HepG2 (cell line): Measurements from ENCODE around the gene GTF2H4. TPM values are rescaled to one million over a fixed set of nuclear protein-coding genes. Genes with fewer than 3 reads are reported as not detected.

Experiments used
- AHR ChIP-seq: IDR thresholded peaks from 2 replicates; pipeline ENCODE4 v1.6.1; 2018; ENCODE audit warnings: missing genetic modification reagents, missing compliant biosample characterization
- ARNT ChIP-seq: fragments of 450-650 bp; IDR thresholded peaks from 2 replicates; pipeline ENCODE4 v1.6.1; 2017
- ARNTL ChIP-seq: sonication (generic); formaldehyde crosslinking; IDR thresholded peaks from 2 replicates; pipeline ENCODE4 v1.4.0; 2020; ENCODE audit warnings: mild to moderate bottlenecking, missing genetic modification reagents
- FIP1L1 ChIP-seq: fragments of 200-400 bp; formaldehyde crosslinking; IDR thresholded peaks from 2 replicates; pipeline ENCODE4 v1.6.1; 2018; ENCODE audit warnings: low read depth, mild to moderate bottlenecking, low read length, moderate library complexity, borderline replicate concordance; ENCODE audit not compliant: insufficient read depth
- FOSL2 ChIP-seq: sonication (generic); formaldehyde crosslinking; IDR thresholded peaks from 2 replicates; pipeline ENCODE4 v1.4.0; 2020; ENCODE audit warnings: missing genetic modification reagents
- FOXA3 ChIP-seq: IDR thresholded peaks from 2 replicates; pipeline ENCODE4 v1.6.1; 2016; ENCODE audit warnings: missing genetic modification reagents, missing compliant biosample characterization
- FOXM1 ChIP-seq: sonication (generic); formaldehyde crosslinking; IDR thresholded peaks from 2 replicates; pipeline ENCODE4 v1.5.0; 2020; ENCODE audit warnings: missing genetic modification reagents
- GABPB1 ChIP-seq: IDR thresholded peaks from 2 replicates; pipeline ENCODE4 v1.6.1; 2016; ENCODE audit warnings: mild to moderate bottlenecking, missing genetic modification reagents, moderate library complexity, missing compliant biosample characterization
- GTF2F1 ChIP-seq: fragments of 150-350 bp; IDR thresholded peaks from 2 replicates; pipeline ENCODE4 v1.6.1; 2014; ENCODE audit warnings: low read length
- KLF11 ChIP-seq: IDR thresholded peaks from 2 replicates; pipeline ENCODE4 v1.6.1; 2016; ENCODE audit warnings: missing compliant biosample characterization
- MED1 ChIP-seq: sonication (generic); formaldehyde crosslinking; IDR thresholded peaks from 2 replicates; pipeline ENCODE4 v1.4.0; 2020; ENCODE audit warnings: missing genetic modification reagents
- NPAS2 ChIP-seq: sonication (generic); formaldehyde crosslinking; IDR thresholded peaks from 2 replicates; pipeline ENCODE4 v1.8.0; 2022; ENCODE audit warnings: mild to moderate bottlenecking, missing genetic modification reagents, borderline replicate concordance
- POLR2AphosphoS2 ChIP-seq: IDR thresholded peaks from 2 replicates; pipeline ENCODE4 v1.6.1; 2011; ENCODE audit warnings: low read depth, low read length, improper control_type of control experiment
- SOX5 ChIP-seq: IDR thresholded peaks from 2 replicates; pipeline ENCODE4 v1.6.1; 2016; ENCODE audit warnings: borderline replicate concordance
- SPEN ChIP-seq: sonication (generic); formaldehyde crosslinking; IDR thresholded peaks from 2 replicates; pipeline ENCODE4 v1.5.1; 2020; ENCODE audit warnings: low read depth, mild to moderate bottlenecking, missing genetic modification reagents
- STAG1 ChIP-seq: sonication (generic); formaldehyde crosslinking; IDR thresholded peaks from 2 replicates; pipeline ENCODE4 v1.4.0; 2020; ENCODE audit warnings: missing genetic modification reagents
- ZSCAN20 ChIP-seq: sonication (generic); formaldehyde crosslinking; IDR thresholded peaks from 2 replicates; pipeline ENCODE4 v1.4.0; 2020; ENCODE audit warnings: missing genetic modification reagents, mild to moderate bottlenecking, borderline replicate concordance
- polyA plus RNA-seq, 8 experiments: library from polyadenylated mRNA; depleted of rRNA in 3 of 8; stranded (reverse) in 7 of 8; unstranded in 1 of 8; fragments of >200 nt; fragmentation: Illumina TruSeq in 4 of 8; extraction: Trizol in 4 of 8; gene quantifications; 2 replicates each; pipeline versions ENCODE4 v1.2.1 to v1.2.3, GENCODE V29; 2011 to 2016; ENCODE audit warnings: low read depth in 4 of 8, missing spikeins in 1 of 8, mixed read lengths in 1 of 8; ENCODE audit not compliant: insufficient read depth in 1 of 8
- total RNA-seq, 5 experiments: library from RNA; depleted of rRNA; stranded (reverse); fragments of >200 nt; fragmentation: Illumina TruSeq; extraction: Trizol; gene quantifications; 2 replicates each; pipeline ENCODE4 v1.2.3, GENCODE V29; 2016; ENCODE audit warnings: low read depth in 1 of 5
- TF ChIP-seq, protein P1 (sequence below): sonication (generic); formaldehyde crosslinking; conservative IDR thresholded peaks from 2 replicates; pipeline ENCODE4 v1.4.0; 2020; ENCODE audit warnings: mild to moderate bottlenecking, missing genetic modification reagents, moderate library complexity
- TF ChIP-seq, protein P2 (sequence below): sonication (generic); formaldehyde crosslinking; IDR thresholded peaks from 2 replicates; pipeline ENCODE4 v1.5.0; 2020; ENCODE audit warnings: missing genetic modification reagents, mild to moderate bottlenecking, borderline replicate concordance
- TF ChIP-seq, protein P3 (sequence below): sonication (generic); formaldehyde crosslinking; IDR thresholded peaks from 2 replicates; pipeline ENCODE4 v1.4.0; 2020; ENCODE audit warnings: missing genetic modification reagents
- TF ChIP-seq, protein P4 (sequence below): IDR thresholded peaks from 2 replicates; pipeline ENCODE4 v1.6.1; 2016; ENCODE audit warnings: low read depth, control low read depth
- TF ChIP-seq, protein P5 (sequence below): sonication (generic); IDR thresholded peaks from 2 replicates; pipeline ENCODE4 v1.6.1; 2016; ENCODE audit warnings: low read depth, borderline replicate concordance

GTF2H4 gene
- total and polyA plus RNA-seq, 2 of the 13 experiments (the other 11 are each of a cell fraction or from before 2014, with no cell fraction given): 15.9 to 49.3 TPM

DNA sequence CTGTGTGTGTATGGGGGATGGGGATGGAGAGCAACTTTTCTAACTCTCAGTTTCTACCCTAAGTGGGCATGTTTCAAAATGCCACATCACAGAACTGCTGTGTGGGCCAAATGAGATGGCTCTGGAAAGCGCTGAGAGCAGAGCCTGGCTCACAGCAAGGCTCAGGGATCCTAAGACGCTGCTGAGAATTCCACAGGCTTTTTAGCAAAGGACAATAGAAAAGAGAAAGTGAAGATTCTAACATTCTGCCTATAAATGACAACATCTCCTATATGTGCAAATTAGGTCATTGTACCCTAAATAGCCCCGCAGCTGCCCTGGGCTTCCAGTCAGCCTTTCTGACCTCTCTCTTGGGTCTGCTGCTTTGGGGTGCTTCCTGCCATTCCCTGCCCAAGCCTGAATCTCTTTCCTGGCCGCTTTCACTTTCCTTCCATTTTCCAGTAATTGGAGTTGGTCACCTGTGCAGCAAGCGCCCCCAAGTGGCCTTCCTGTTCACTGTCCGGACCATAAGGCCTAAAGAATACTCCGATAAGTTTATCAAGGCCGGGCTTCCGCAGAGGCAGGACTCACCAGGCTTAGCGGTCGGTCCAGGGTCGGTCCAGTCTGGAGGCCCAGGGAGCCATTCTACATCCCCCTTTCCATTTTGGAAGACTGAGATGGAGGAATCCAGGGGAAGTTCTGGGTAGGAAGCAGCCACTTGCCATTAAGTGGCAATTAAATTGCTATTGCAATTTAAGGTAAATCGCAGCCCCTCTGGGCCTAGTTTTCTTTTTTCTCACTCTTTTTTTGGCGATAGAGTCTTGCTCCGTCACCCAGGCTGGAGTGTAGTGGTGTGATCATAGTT, 30.4 kb upstream of the GTF2H4 start (continued):
- TF ChIP-seq, protein P1, sequence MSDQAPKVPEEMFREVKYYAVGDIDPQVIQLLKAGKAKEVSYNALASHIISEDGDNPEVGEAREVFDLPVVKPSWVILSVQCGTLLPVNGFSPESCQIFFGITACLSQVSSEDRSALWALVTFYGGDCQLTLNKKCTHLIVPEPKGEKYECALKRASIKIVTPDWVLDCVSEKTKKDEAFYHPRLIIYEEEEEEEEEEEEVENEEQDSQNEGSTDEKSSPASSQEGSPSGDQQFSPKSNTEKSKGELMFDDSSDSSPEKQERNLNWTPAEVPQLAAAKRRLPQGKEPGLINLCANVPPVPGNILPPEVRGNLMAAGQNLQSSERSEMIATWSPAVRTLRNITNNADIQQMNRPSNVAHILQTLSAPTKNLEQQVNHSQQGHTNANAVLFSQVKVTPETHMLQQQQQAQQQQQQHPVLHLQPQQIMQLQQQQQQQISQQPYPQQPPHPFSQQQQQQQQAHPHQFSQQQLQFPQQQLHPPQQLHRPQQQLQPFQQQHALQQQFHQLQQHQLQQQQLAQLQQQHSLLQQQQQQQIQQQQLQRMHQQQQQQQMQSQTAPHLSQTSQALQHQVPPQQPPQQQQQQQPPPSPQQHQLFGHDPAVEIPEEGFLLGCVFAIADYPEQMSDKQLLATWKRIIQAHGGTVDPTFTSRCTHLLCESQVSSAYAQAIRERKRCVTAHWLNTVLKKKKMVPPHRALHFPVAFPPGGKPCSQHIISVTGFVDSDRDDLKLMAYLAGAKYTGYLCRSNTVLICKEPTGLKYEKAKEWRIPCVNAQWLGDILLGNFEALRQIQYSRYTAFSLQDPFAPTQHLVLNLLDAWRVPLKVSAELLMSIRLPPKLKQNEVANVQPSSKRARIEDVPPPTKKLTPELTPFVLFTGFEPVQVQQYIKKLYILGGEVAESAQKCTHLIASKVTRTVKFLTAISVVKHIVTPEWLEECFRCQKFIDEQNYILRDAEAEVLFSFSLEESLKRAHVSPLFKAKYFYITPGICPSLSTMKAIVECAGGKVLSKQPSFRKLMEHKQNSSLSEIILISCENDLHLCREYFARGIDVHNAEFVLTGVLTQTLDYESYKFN (CRISPR knock-in tag): peak; percentile 42
- TF ChIP-seq, protein P2, sequence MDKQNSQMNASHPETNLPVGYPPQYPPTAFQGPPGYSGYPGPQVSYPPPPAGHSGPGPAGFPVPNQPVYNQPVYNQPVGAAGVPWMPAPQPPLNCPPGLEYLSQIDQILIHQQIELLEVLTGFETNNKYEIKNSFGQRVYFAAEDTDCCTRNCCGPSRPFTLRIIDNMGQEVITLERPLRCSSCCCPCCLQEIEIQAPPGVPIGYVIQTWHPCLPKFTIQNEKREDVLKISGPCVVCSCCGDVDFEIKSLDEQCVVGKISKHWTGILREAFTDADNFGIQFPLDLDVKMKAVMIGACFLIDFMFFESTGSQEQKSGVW: no peak
- TF ChIP-seq FIP1L1 (no peak), GTF2F1 (no peak), FOXM1 (CRISPR knock-in tag) (no peak), AHR (CRISPR knock-in tag) (peak; percentile 56; the same call in 1 of the 2 replicates), POLR2AphosphoS2 (no peak), FOSL2 (CRISPR knock-in tag) (peak; percentile 55), NPAS2 (CRISPR knock-in tag) (no peak), FOXA3 (CRISPR knock-in tag) (peak; percentile 25; the same call in 1 of the 2 replicates), KLF11 (CRISPR knock-in tag) (peak; percentile 45; the same call in 1 of the 2 replicates), SPEN (CRISPR knock-in tag) (peak; percentile 64), ARNTL (CRISPR knock-in tag) (no peak), STAG1 (peak; percentile 98), MED1 (peak; percentile 54; the same call in 1 of the 2 replicates), ARNT (no peak), SOX5 (CRISPR knock-in tag) (peak; percentile 61), GABPB1 (peak; percentile 52; the same call in 1 of the 2 replicates), ZSCAN20 (0 out of 2 replicates have a peak, but pooled peaks have one; percentile 36)
- TF ChIP-seq, protein P3, sequence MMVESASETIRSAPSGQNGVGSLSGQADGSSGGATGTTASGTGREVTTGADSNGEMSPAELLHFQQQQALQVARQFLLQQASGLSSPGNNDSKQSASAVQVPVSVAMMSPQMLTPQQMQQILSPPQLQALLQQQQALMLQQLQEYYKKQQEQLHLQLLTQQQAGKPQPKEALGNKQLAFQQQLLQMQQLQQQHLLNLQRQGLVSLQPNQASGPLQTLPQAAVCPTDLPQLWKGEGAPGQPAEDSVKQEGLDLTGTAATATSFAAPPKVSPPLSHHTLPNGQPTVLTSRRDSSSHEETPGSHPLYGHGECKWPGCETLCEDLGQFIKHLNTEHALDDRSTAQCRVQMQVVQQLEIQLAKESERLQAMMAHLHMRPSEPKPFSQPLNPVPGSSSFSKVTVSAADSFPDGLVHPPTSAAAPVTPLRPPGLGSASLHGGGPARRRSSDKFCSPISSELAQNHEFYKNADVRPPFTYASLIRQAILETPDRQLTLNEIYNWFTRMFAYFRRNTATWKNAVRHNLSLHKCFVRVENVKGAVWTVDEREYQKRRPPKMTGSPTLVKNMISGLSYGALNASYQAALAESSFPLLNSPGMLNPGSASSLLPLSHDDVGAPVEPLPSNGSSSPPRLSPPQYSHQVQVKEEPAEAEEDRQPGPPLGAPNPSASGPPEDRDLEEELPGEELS (CRISPR knock-in tag): peak; percentile 25; the same call in 1 of the 2 replicates
- TF ChIP-seq, protein P4, sequence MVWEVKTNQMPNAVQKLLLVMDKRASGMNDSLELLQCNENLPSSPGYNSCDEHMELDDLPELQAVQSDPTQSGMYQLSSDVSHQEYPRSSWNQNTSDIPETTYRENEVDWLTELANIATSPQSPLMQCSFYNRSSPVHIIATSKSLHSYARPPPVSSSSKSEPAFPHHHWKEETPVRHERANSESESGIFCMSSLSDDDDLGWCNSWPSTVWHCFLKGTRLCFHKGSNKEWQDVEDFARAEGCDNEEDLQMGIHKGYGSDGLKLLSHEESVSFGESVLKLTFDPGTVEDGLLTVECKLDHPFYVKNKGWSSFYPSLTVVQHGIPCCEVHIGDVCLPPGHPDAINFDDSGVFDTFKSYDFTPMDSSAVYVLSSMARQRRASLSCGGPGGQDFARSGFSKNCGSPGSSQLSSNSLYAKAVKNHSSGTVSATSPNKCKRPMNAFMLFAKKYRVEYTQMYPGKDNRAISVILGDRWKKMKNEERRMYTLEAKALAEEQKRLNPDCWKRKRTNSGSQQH (CRISPR knock-in tag): peak; percentile 60; the same call in 1 of the 2 replicates
- TF ChIP-seq, protein P5, sequence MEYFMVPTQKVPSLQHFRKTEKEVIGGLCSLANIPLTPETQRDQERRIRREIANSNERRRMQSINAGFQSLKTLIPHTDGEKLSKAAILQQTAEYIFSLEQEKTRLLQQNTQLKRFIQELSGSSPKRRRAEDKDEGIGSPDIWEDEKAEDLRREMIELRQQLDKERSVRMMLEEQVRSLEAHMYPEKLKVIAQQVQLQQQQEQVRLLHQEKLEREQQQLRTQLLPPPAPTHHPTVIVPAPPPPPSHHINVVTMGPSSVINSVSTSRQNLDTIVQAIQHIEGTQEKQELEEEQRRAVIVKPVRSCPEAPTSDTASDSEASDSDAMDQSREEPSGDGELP: no peak
